ENCODE data around the gene FAM210A.

GRCh38 chr18:13620206-13620672, 106.1 kb downstream of the FAM210A start:
- TF ChIP-seq POLR2A (IDR thresholded peaks at IDR 0.05): no peak
- no peak for TF ChIP-seq CTCF (IDR thresholded peaks at IDR 0.05)

Data from uterus (tissue), 2 donors.